ENCODE data around the gene COL18A1.

DNA sequence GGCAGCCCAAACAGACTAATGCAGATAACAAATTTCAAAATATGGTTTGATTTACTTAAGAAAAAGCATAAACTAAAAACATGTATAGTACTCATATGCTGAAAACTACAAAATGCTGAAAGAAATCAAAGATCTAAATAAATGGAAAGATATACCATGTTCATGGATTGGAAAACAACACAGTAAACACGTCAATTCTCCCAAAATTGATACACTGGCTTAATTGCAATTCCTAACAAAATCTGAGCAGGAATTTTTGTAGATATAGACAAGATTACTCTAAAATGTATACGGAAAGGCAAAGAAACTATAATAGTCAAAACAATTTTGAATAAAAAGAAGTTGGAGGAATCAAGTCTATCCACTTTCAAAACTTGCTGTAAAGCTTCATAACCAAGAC, 116.3 kb downstream of the COL18A1 start:
- TF ChIP-seq CTCF (conservative IDR thresholded peaks at IDR 0.05) (no peak), ZFX (IDR thresholded peaks at IDR 0.05) (no peak)
